GM23248 (cell line): ENCODE results near the gene ZNF286A. TPM values are rescaled to one million over a fixed set of nuclear protein-coding genes. Genes with fewer than 3 reads are reported as not detected.
"Not testable (repeated sequence)": the region's sequence is repeated elsewhere in the genome, so short reads cannot be mapped to it uniquely, and the experiment has no call there.

Source experiments
- DNase-seq: peaks from one replicate; pipeline ENCODE4 v3.0.0-alpha.2; 2015
- H2AFZ ChIP-seq: fragments of 200-600 bp; sonication (generic); 2 replicates; pipeline ENCODE4 v1.6.1; 2016; ENCODE audit warnings: antibody characterized with exemption
- H3F3A ChIP-seq: fragments of 200-600 bp; sonication (generic); 2 replicates; pipeline ENCODE4 v1.6.1; 2016; ENCODE audit warnings: mild to moderate bottlenecking, antibody characterized with exemption, mixed run types; ENCODE audit not compliant: insufficient read depth
- H3K27ac ChIP-seq: fragments of 200-600 bp; sonication (generic); 2 replicates; pipeline ENCODE4 v1.5.1; 2016; ENCODE audit warnings: mild to moderate bottlenecking
- H3K27me3 ChIP-seq: fragments of 200-600 bp; sonication (generic); replicated peaks from 2 replicates; pipeline ENCODE4 v1.6.1; 2016; ENCODE audit warnings: mild to moderate bottlenecking; ENCODE audit not compliant: insufficient read depth
- H3K36me3 ChIP-seq: fragments of 200-600 bp; sonication (generic); 2 replicates; pipeline ENCODE4 v1.6.1; 2016; ENCODE audit warnings: low read depth, mild to moderate bottlenecking
- H3K4me1 ChIP-seq: fragments of 200-600 bp; sonication (generic); 2 replicates; pipeline ENCODE4 v1.6.1; 2016; ENCODE audit warnings: mild to moderate bottlenecking; ENCODE audit not compliant: insufficient read depth
- H3K4me2 ChIP-seq: fragments of 200-600 bp; sonication (generic); one replicate; pipeline ENCODE4 v1.6.1; 2016; ENCODE audit warnings: mild to moderate bottlenecking; ENCODE audit not compliant: unreplicated experiment
- H3K4me3 ChIP-seq: fragments of 200-600 bp; sonication (generic); 2 replicates; pipeline ENCODE4 v1.5.1; 2016; ENCODE audit warnings: mild to moderate bottlenecking
- H3K79me2 ChIP-seq: fragments of 200-600 bp; sonication (generic); 2 replicates; pipeline ENCODE4 v1.6.1; 2016; ENCODE audit warnings: mild to moderate bottlenecking; ENCODE audit not compliant: insufficient read depth
- H3K9ac ChIP-seq: fragments of 200-600 bp; sonication (generic); 2 replicates; pipeline ENCODE4 v1.6.1; 2016; ENCODE audit warnings: mild to moderate bottlenecking
- H3K9me2 ChIP-seq: fragments of 200-600 bp; sonication (generic); 2 replicates; pipeline ENCODE4 v1.6.1; 2016; ENCODE audit warnings: mixed run types, mild to moderate bottlenecking, moderate library complexity; ENCODE audit not compliant: insufficient read depth
- H3K9me3 ChIP-seq: fragments of 200-600 bp; sonication (generic); one replicate; pipeline ENCODE4 v1.6.1; 2017; ENCODE audit warnings: low read depth
- H4K20me1 ChIP-seq: fragments of 200-600 bp; sonication (generic); 2 replicates; pipeline ENCODE4 v1.6.0; 2016; ENCODE audit not compliant: insufficient read depth
- EZH2 ChIP-seq: fragments of 200-600 bp; sonication (generic); IDR thresholded peaks from 2 replicates; pipeline ENCODE4 v1.6.1; 2018; ENCODE audit warnings: antibody characterized with exemption, mild to moderate bottlenecking; ENCODE audit not compliant: insufficient read depth, poor library complexity, severe bottlenecking
- EZH2phosphoT487 ChIP-seq: fragments of 200-600 bp; sonication (generic); IDR thresholded peaks from 2 replicates; pipeline ENCODE4 v1.6.1; 2018; ENCODE audit warnings: antibody characterized with exemption, moderate library complexity, mild to moderate bottlenecking, low read depth; ENCODE audit not compliant: insufficient read depth
- WGBS, 2 experiments: methylation state at CpG; one replicate each; pipeline ENCODE4 v1.1.6; 2015 to 2017; ENCODE audit warnings: low lambda C conversion rate in 2 of 2, low coverage in 1 of 2; ENCODE audit errors: missing lambda C conversion rate in 2 of 2; 5-methylcytosine and 5-hydroxymethylcytosine counted together
- in situ Hi-C: fragments of 300-500 bp; cut with MboI; formaldehyde crosslinking; loops from 2 replicates; pipeline ENCODE4 v1.15.0; 2020
- polyA plus RNA-seq: library from polyadenylated mRNA; unstranded; fragments of >200 nt; fragmentation: Nextera tagmentation; extraction: Ambion mirVana; gene quantifications from 2 replicates; pipeline ENCODE4 v1.2.1, GENCODE V29; 2016
- small RNA-seq: library from RNA; depleted of rRNA; stranded (forward); fragments of <200 nt; gene quantifications from one replicate; pipeline ENCODE3, GENCODE V24; 2014; ENCODE audit warnings: low read depth, low replicate concordance
- total RNA-seq: library from RNA; depleted of rRNA; stranded (reverse); fragments of >200 nt; shearing (Covaris generic); gene quantifications from 2 replicates; pipeline ENCODE4 v1.2.3, GENCODE V29; 2014; rRNA removed

Gene ZNF286A
- total and polyA plus RNA-seq, 2 experiments from 2014 or later: 11.7 to 13.6 TPM

GRCh38 chr17:15744074-15744676 is 44.6 kb downstream of the ZNF286A start:
- no peak for DNase-seq
- H2AFZ ChIP-seq: no peak overlapping the region
- no peak overlapping the region for H3K4me2 ChIP-seq
- no peaks in the 10 kb centered on the region for H3K9me2 ChIP-seq
- no peaks in the 10 kb centered on the region for H3K36me3 ChIP-seq
- WGBS, 2 experiments: 49 to 51% methylated on average over 7 of the region's 7 CpGs
- H3F3A ChIP-seq: no peaks in the 10 kb centered on the region
- no peaks in the 10 kb centered on the region for H3K9me3 ChIP-seq
- H3K27ac ChIP-seq: no peak overlapping the region
- H4K20me1 ChIP-seq: no peaks in the 10 kb centered on the region
- no peak for TF ChIP-seq EZH2
- no peak for TF ChIP-seq EZH2phosphoT487
- H3K4me1 ChIP-seq: no peaks in the 10 kb centered on the region
- H3K4me3 ChIP-seq: no peak overlapping the region
- peaks cover 19% of the 10 kb centered on the region; the same call in 1 of the 2 replicates for H3K27me3 ChIP-seq
- in situ Hi-C loops: no loop called here
- H3K79me2 ChIP-seq: no peaks in the 10 kb centered on the region
- H3K9ac ChIP-seq: no peak overlapping the region

- Histone ChIP-seq H3K9me2 (no peaks in the 10 kb centered on the region), H3K79me2 (no peaks in the 10 kb centered on the region), H3K9me3 (no peaks in the 10 kb centered on the region), H3K9ac (no peak overlapping the region), H3K27ac (no peak overlapping the region), H3K4me2 (no peak overlapping the region), H3K4me1 (no peaks in the 10 kb centered on the region), H3K27me3 (peaks cover 19% of the 10 kb centered on the region; the same call in 1 of the 2 replicates), H3F3A (no peaks in the 10 kb centered on the region), H3K4me3 (no peak overlapping the region), H2AFZ (no peak overlapping the region), H4K20me1 (no peaks in the 10 kb centered on the region), H3K36me3 (no peaks in the 10 kb centered on the region)
- 49 to 77% methylated on average over 2 of the region's 2 CpGs for WGBS, 2 experiments
- in situ Hi-C loops: no loop called here
- DNase-seq: no peak
- TF ChIP-seq EZH2phosphoT487 (no peak), EZH2 (no peak)
These were observed 45.3 kb downstream of the ZNF286A start for GRCh38 chr17:15744885-15745284.

GRCh38 chr17:15749403-15749802 is 49.9 kb downstream of the ZNF286A start:
- in situ Hi-C loops, H3K79me2 ChIP-seq, H4K20me1 ChIP-seq, H3K9me3 ChIP-seq, H3K27ac ChIP-seq, H3K9ac ChIP-seq, H2AFZ ChIP-seq, H3K4me2 ChIP-seq, DNase-seq, H3K4me3 ChIP-seq, H3F3A ChIP-seq, H3K9me2 ChIP-seq, H3K4me1 ChIP-seq, H3K36me3 ChIP-seq: not testable (repeated sequence)
- 7 to 11% methylated on average over 21 to 24 of the region's 36 CpGs for WGBS, 2 experiments
- peaks cover 19% of the 10 kb centered on the region; the same call in 1 of the 2 replicates for H3K27me3 ChIP-seq

GRCh38 chr17:15768865-15769533 is 69.4 kb downstream of the ZNF286A start:
- WGBS, 2 experiments: 32 to 66% methylated on average over 3 to 4 of the region's 14 CpGs

More at GRCh38 chr17:15768865-15769533, 69.4 kb downstream of the ZNF286A start:
- H3K9me2 ChIP-seq, H3K9ac ChIP-seq, H3K27me3 ChIP-seq, H3K27ac ChIP-seq, H3K4me2 ChIP-seq, H3F3A ChIP-seq, H3K9me3 ChIP-seq, H3K4me3 ChIP-seq, in situ Hi-C loops, H3K79me2 ChIP-seq, H4K20me1 ChIP-seq, H2AFZ ChIP-seq, H3K4me1 ChIP-seq, H3K36me3 ChIP-seq, DNase-seq: not testable (repeated sequence)

Small RNAs within 50 kb of the gene (small RNA-seq; reads per million reads assigned to genes)
- not detected for gene ZNF29P

Other genes starting within 250 kb of the ZNF286A start
- 3.8 and 23.3 TPM in 2 replicates for gene CDRT4, start 232.1 kb upstream of the ZNF286A start, total RNA-seq
- 3.0 and 4.1 TPM in 2 replicates for gene CDRT4, start 232.1 kb upstream of the ZNF286A start, polyA plus RNA-seq
- gene TVP23C, start 136.3 kb upstream of the ZNF286A start, total RNA-seq: 6.7 and 15.7 TPM in 2 replicates
- gene TVP23C, start 136.3 kb upstream of the ZNF286A start, polyA plus RNA-seq: 9.6 and 10.8 TPM in 2 replicates
- gene FBXW10B, start 80.0 kb upstream of the ZNF286A start, total RNA-seq: not detected in 2 replicates
- gene FBXW10B, start 80.0 kb upstream of the ZNF286A start, polyA plus RNA-seq: 0.15 TPM in 1 of 2 replicates, not detected in the other
- gene TRIM16, start 15.4 kb upstream of the ZNF286A start, total RNA-seq: 32.1 and 39.0 TPM in 2 replicates
- gene TRIM16, start 15.4 kb upstream of the ZNF286A start, polyA plus RNA-seq: 21.3 and 23.2 TPM in 2 replicates
- not detected in 2 replicates for gene TBC1D26, start 32.5 kb downstream of the ZNF286A start, total RNA-seq
- not detected in 2 replicates for gene TBC1D26, start 32.5 kb downstream of the ZNF286A start, polyA plus RNA-seq
- 13.7 and 20.2 TPM in 2 replicates for gene ADORA2B, start 245.4 kb downstream of the ZNF286A start, total RNA-seq
- gene ADORA2B, start 245.4 kb downstream of the ZNF286A start, polyA plus RNA-seq: 10.3 and 13.1 TPM in 2 replicates